K562 treated with DMSO at 1 percent for 12 hours (cell line): ENCODE data around the gene PAK2. TPM values are rescaled to one million over a fixed set of nuclear protein-coding genes. Genes with fewer than 3 reads are reported as not detected.

Source experiments
- total RNA-seq: library from RNA; unstranded; fragments of 300-600 nt; gene quantifications from 2 replicates; pipeline ENCODE4 v1.2.3, GENCODE V29; 2022; ENCODE audit not compliant: insufficient read depth

Gene PAK2
- 9.5 and 36.4 TPM in 2 replicates for total RNA-seq

GRCh38 chr3:196739671-196740480 lies at the start of gene PAK2:
Gene PAK2, plus strand, starts transcription at chr3:196739857. Its CDS starts 42,790 bp downstream, at chr3:196782647.

DNA sequence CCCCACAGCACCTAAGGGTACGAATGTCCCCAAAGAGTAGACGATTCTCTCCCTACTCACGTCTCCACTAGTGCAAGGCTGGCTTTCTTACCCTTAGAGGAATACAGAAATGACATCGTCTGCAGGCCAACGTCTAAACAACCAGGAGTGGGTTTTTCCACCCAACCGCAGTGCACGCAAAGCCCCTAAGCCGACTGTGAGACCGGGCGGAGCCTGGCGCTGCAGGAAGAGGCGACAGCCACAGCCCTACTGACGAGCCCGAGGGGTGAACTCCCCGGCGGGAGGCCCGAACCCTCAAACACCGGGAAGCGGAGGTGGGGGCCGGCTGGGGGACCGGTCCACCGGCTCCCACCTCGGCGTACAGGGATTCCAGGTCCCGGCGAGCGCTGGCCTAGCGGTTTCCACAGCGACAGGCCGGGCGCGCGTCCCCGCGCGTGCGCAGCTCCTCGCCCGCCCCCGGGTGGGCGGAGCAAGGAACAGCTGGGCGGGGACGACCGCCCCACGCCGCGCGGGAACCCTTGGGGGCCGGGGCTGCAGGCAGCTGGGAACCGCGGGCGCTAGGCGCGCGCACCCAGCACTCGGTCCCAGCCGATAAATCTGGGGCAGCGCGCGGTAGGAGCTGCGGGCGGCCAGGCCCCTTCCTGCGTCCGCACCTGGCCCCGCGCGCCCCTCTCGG lies 27.7 kb upstream of the PAK2 start, which contains the start of the genes CEP19 and PIGX:
CEP19 (minus strand) TSS at position 413 of the 676 bp plus-strand sequence. CDS start 3,593 bp downstream, outside the sequence.
PIGX (plus strand) TSS at position 540 of the 676 bp plus-strand sequence.

GRCh38 chr3:196867507-196868296 lies 128.0 kb downstream of the PAK2 start, which contains the start of gene SENP5:
Gene SENP5, plus strand, starts transcription at chr3:196867920. Its CDS starts 17,262 bp downstream, at chr3:196885182.

Other genes with a start within 250 kb of the PAK2 start
- gene RNF168, start 236.1 kb upstream of the PAK2 start, total RNA-seq, result 7.1 and 18.0 TPM in 2 replicates
- gene SMCO1, start 224.5 kb upstream of the PAK2 start, total RNA-seq, result not detected in 2 replicates
- gene WDR53, start 171.3 kb upstream of the PAK2 start, total RNA-seq, result 21.3 and 25.1 TPM in 2 replicates
- gene FBXO45, start 171.2 kb upstream of the PAK2 start, total RNA-seq, result 5.0 and 15.3 TPM in 2 replicates
- gene NRROS, start 100.2 kb upstream of the PAK2 start, total RNA-seq, result 9.0 and 14.0 TPM in 2 replicates
- 2.8 and 4.8 TPM in 2 replicates for gene CEP19, start 27.6 kb upstream of the PAK2 start, total RNA-seq
- 28.6 and 38.1 TPM in 2 replicates for gene PIGX, start 27.5 kb upstream of the PAK2 start, total RNA-seq
- 8.2 and 31.3 TPM in 2 replicates for gene SENP5, start 128.1 kb downstream of the PAK2 start, total RNA-seq
- 31.5 and 62.3 TPM in 2 replicates for gene NCBP2, start 202.7 kb downstream of the PAK2 start, total RNA-seq
- 1.5 and 3.6 TPM in 2 replicates for gene PIGZ, start 229.0 kb downstream of the PAK2 start, total RNA-seq